ENCODE data around the gene CNBP.

DNA sequence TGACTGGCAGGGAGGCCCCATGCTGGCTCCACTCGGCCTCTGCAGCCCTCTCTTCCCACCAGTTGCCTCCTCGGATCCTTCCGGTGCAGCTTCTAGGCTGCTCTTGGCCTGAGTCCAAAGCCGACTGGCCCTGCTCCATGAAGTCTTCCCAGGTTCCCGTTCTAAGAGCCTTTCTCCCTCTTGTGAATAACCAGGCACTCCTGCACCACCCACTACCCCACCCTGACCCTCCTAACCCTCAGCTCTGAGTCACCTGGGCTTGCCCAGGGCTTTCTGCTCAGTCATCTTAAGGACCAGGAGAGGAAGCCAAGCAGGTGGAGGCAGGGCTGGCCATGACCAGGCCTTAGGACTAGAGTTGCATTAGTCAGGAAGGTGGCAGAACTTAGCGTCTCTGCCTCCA, 28.1 kb upstream of the CNBP start:
- TF ChIP-seq, protein P1, sequence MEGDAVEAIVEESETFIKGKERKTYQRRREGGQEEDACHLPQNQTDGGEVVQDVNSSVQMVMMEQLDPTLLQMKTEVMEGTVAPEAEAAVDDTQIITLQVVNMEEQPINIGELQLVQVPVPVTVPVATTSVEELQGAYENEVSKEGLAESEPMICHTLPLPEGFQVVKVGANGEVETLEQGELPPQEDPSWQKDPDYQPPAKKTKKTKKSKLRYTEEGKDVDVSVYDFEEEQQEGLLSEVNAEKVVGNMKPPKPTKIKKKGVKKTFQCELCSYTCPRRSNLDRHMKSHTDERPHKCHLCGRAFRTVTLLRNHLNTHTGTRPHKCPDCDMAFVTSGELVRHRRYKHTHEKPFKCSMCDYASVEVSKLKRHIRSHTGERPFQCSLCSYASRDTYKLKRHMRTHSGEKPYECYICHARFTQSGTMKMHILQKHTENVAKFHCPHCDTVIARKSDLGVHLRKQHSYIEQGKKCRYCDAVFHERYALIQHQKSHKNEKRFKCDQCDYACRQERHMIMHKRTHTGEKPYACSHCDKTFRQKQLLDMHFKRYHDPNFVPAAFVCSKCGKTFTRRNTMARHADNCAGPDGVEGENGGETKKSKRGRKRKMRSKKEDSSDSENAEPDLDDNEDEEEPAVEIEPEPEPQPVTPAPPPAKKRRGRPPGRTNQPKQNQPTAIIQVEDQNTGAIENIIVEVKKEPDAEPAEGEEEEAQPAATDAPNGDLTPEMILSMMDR (IDR thresholded peaks at IDR 0.05): no peak
- TF ChIP-seq POLR2A (IDR thresholded peaks at IDR 0.05): peak in 1 of 2 donors; percentile 25

Data from Peyer's patch (tissue), 4 donors.